Astrocyte of the cerebellum (primary cell): ENCODE results near the gene PCOLCE2.
"Not testable (repeated sequence)": the region's sequence is repeated elsewhere in the genome, so short reads cannot be mapped to it uniquely, and the experiment has no call there.

ENCODE experiments used
- DNase-seq: peaks from one replicate; pipeline ENCODE4 v3.0.0-alpha.2; 2011; ENCODE audit warnings: low read depth
- H3K4me3 ChIP-seq: 2 replicates; pipeline ENCODE4 v1.5.1; 2011; ENCODE audit warnings: mild to moderate bottlenecking, low read depth, low read length, moderate library complexity
- CTCF ChIP-seq: IDR thresholded peaks from 2 replicates; pipeline ENCODE4 v1.5.1; 2012; ENCODE audit warnings: low read length, low read depth, moderate library complexity, mild to moderate bottlenecking; ENCODE audit errors: missing control alignments
- in situ Hi-C: cut with HindIII; loops from 2 replicates; pipeline ENCODE4 v1.10.0; 2017; ENCODE audit warnings: low sequenced_read_pairs

PCOLCE2 gene

GRCh38 chr3:142886021-142886420 is 2.9 kb downstream of the PCOLCE2 start:
- no peak for TF ChIP-seq CTCF
- no peak for DNase-seq
- no peak overlapping the region for H3K4me3 ChIP-seq
- in situ Hi-C loops, result no loop called here

GRCh38 chr3:142884531-142884930 is 4.4 kb downstream of the PCOLCE2 start:
- DNase-seq, result no peak
- H3K4me3 ChIP-seq, result no peak overlapping the region
- no peak for TF ChIP-seq CTCF
- in situ Hi-C loops, result no loop called here

GRCh38 chr3:142883534-142883933 is 5.3 kb downstream of the PCOLCE2 start:
- DNase-seq, H3K4me3 ChIP-seq, in situ Hi-C loops: not testable (repeated sequence)

GRCh38 chr3:142881445-142882224 is 7.2 kb downstream of the PCOLCE2 start:
- no peak for DNase-seq
- in situ Hi-C loops, result no loop called here
- no peak for TF ChIP-seq CTCF
- no peak overlapping the region for H3K4me3 ChIP-seq

GRCh38 chr3:142878649-142879300 is 10.1 kb downstream of the PCOLCE2 start:
- in situ Hi-C loops, result no loop called here
- H3K4me3 ChIP-seq, result no peak overlapping the region
- DNase-seq, result no peak
- no peak for TF ChIP-seq CTCF

- DNase-seq, result no peak
- no peak overlapping the region for H3K4me3 ChIP-seq
- TF ChIP-seq CTCF, result no peak
- in situ Hi-C loops, result no loop called here
These were observed 12.5 kb downstream of the PCOLCE2 start for GRCh38 chr3:142876417-142876816.

- H3K4me3 ChIP-seq, result no peak overlapping the region
- no peak for DNase-seq
- no peak for TF ChIP-seq CTCF
- in situ Hi-C loops, result no loop called here
These were observed 13.2 kb downstream of the PCOLCE2 start for GRCh38 chr3:142875583-142876207.
